Gastrocnemius medialis (tissue), 4 donors: ENCODE data around the gene UNC5B.

ENCODE experiments used
- POLR2A ChIP-seq, 2 donors: fragments of 450-650 bp; IDR thresholded peaks; one replicate each; pipeline ENCODE4 v1.6.1; 2017; ENCODE audit warnings: antibody characterized with exemption in 2 of 2, mild to moderate bottlenecking in 2 of 2, moderate library complexity in 2 of 2
- TF ChIP-seq, protein P1 (sequence below), 5 experiments: fragments of 450-650 bp in 3 of 5; fragments of 200-600 bp in 2 of 5; sonication (generic) in 2 of 5; IDR thresholded peaks in 4 of 5; conservative IDR thresholded peaks in 1 of 5; 1 replicate in 4 of 5; 2 replicates in 1 of 5; pipeline ENCODE4 v1.5.1; 2016 to 2019; ENCODE audit warnings: antibody characterized with exemption in 5 of 5, mild to moderate bottlenecking in 3 of 5, moderate library complexity in 3 of 5

DNA sequence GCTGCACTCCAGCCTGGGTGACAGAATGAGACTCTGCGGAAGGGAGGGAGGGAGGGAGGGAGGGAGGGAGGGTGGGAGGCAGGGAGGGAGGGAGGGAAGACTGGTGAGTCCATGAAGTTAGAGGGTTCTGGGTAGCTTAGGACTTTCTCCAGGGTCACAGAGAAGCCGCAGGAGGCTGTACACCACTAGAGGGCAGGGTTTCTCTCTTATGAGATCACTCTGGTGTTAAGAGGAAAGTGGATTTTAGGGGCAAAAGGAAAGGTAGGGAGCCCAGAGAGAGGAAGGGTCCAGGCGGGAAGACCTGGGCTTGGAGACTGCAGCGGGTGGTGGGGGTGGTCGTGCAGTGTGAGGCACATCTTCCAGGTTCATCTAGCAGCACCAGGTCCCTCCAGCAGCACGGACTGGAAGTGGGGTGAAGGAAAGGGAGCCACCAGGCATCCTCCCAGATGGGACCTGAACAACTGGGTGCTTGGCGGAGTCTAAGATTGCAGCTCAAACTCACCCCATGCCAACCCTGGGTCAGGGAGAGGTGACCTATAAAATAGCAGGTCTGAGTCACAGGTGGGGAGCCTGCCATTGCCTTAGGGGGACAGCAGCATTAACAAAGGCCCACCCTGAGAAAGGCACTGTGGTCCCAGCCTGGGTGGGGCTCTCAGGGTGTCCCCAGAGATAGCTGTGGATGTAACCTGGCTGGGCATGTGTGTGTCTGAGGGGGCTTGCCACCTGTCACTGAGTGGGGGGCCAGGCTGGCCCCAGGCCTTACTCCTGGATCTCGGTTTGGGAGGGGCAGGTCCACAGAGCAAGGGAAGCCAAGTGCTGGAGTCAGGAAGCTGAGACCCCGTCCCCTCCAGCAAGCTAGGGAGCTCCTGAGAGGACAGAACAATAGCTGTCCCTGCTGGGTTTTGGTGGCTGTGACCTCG, 58.2 kb downstream of the UNC5B start:
- TF ChIP-seq, protein P1, sequence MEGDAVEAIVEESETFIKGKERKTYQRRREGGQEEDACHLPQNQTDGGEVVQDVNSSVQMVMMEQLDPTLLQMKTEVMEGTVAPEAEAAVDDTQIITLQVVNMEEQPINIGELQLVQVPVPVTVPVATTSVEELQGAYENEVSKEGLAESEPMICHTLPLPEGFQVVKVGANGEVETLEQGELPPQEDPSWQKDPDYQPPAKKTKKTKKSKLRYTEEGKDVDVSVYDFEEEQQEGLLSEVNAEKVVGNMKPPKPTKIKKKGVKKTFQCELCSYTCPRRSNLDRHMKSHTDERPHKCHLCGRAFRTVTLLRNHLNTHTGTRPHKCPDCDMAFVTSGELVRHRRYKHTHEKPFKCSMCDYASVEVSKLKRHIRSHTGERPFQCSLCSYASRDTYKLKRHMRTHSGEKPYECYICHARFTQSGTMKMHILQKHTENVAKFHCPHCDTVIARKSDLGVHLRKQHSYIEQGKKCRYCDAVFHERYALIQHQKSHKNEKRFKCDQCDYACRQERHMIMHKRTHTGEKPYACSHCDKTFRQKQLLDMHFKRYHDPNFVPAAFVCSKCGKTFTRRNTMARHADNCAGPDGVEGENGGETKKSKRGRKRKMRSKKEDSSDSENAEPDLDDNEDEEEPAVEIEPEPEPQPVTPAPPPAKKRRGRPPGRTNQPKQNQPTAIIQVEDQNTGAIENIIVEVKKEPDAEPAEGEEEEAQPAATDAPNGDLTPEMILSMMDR (IDR thresholded peaks at IDR 0.05 in 4 of 5, conservative IDR thresholded peaks at IDR 0.05 in 1 of 5), result peak in 3 of 5 experiments; percentile 42 to 70 (median 69)
- no peak for TF ChIP-seq POLR2A (IDR thresholded peaks at IDR 0.05)
